Iris pigment epithelial cell (primary cell): ENCODE results near the gene NIPBL.
"Not testable (repeated sequence)": the region's sequence is repeated elsewhere in the genome, so short reads cannot be mapped to it uniquely, and the experiment has no call there.

Experiments used
- DNase-seq: peaks from one replicate; pipeline ENCODE4 v3.0.0-alpha.2; 2011; ENCODE audit warnings: low read depth

NIPBL gene

DNA sequence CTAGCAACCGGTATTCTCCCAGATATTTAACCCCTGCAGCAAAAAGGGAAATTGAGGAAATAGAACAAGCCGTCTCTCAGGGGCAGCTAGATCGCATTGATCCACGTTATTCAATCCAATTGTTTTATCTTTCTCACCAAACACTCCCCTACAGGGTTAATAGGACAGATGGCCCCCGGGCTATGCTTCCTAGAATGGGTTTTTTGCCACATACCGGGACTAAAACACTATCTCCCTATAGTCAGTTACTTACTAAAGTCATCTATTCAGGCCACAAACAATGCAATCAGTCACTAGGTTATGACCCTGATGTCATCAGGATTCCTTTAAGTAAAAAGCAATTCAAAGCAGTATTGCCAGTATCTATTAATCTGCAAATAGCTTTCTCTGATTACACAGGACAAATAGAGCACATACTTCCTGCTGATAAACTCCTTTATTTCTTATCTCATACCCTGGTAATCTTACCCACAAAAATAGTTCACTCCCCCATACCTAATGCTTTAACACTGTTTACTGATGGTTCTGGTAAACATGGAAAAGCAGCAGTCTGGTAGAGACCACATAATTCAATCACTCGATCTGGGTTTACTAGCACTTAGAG is 213.7 kb downstream of the NIPBL start:
- DNase-seq: no peak

DNA sequence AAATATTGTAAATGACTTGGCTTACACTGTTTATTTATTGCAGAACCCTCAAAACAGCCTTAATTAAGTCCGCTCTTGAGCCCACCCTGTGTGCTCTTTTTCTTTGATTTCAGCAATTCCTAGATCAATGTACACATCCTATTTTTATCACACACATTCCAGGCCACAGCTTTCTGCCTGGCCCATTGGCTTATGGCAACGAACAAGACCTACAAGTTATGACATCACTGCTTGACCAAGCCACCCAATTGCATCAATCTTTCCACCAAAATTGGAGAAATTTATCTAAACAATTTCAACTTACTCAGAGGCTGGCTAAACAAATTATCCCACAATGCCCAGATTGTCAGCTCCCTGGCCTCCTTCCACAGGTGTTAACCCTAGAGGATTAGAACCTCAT is 214.2 kb downstream of the NIPBL start:
- peak; percentile 42 for DNase-seq

DNA sequence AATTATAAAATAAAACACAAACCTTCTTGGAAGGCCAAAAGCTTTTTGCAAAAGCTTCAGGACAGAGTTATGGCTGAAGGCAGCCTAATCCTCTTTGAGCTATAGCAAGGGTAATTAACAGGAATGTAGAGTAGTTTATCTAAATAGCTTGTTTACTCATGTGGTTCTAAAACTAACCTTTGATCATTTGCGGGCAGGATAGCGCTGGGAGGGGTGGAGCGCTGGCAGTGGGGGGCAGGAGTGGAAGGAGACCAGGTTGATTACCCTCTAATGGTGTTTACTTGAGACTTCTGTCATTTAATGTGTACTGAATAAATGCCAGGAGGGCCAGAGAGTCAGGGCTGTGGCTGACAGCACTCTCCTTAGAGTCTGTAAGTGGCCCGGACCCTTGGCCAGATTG is 217.2 kb downstream of the NIPBL start:
- DNase-seq: not testable (repeated sequence)

DNA sequence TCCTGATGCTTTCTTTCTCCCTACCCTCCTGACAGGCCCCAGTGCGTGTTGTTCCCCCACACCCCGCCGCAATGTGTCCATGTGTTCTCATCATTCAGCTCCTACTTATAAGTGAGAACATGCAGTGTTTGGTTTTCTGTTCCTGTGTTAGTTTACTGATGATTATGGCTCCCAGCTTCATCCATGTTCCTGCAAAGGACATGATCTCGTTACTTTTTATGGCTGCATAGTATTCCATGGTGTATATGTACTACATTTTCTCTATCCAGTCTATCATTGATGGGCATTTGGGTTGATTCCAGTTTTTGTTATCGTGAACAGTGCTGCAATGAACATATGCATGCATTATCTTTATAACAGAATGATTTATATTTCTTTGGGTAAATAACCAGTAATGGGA is 222.7 kb downstream of the NIPBL start:
- not testable (repeated sequence) for DNase-seq

DNA sequence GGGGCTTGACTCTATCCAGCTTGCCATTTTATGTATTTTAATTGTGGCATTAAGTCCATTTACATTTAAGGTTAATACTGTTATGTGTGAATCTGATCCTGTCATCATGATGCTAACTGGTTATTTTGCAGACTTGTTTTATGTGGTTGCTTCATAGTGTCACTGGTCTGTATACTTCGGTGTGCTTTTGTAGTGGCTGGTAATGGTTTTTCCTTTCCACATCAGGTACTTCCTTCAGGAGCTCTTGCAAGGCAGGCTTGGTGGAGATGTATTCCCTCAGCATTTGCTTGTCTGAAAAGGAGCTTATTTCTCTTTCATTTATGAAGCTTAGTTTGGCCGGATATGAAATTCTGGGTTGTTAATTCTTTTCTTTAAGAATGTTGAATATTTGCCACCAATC is 226.7 kb downstream of the NIPBL start:
- no peak for DNase-seq

DNA sequence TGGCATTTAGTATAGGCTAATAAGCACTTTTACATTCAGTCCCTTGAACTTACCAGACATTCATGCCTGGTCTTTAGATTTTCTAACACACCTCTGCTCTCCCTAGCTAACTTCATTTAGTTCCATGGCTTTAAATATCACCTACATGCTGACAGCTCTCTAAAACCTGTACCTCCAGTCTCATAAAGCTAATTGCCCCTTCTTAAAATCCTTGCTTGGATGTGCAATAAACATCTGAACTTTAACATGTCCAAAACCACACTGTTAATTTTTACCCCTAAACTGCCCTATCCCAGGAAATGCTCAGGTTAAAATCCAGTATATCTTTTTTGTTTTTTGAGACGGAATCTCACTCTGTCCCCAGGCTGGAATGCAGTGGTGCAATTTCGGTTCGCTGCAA is 232.8 kb downstream of the NIPBL start:
- no peak for DNase-seq

DNA sequence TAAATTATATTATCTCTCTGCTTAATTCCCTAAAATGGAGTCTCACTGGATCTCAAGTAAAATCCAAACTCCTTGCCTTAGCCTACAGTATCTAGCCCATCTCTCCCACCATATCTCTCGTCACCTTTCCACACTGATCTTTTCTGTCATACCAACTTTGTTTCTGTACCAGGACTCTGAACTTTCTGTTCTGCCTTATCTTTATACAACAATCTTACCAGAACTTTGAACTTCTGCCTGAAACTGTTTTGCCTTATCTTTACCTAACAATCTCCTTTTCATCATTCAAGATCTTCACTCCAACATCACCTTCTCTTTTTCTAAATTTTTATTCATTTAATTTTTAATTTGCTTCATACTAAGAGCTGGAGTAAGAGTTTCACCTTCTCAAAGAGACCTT is 233.6 kb downstream of the NIPBL start:
- no peak for DNase-seq

DNA sequence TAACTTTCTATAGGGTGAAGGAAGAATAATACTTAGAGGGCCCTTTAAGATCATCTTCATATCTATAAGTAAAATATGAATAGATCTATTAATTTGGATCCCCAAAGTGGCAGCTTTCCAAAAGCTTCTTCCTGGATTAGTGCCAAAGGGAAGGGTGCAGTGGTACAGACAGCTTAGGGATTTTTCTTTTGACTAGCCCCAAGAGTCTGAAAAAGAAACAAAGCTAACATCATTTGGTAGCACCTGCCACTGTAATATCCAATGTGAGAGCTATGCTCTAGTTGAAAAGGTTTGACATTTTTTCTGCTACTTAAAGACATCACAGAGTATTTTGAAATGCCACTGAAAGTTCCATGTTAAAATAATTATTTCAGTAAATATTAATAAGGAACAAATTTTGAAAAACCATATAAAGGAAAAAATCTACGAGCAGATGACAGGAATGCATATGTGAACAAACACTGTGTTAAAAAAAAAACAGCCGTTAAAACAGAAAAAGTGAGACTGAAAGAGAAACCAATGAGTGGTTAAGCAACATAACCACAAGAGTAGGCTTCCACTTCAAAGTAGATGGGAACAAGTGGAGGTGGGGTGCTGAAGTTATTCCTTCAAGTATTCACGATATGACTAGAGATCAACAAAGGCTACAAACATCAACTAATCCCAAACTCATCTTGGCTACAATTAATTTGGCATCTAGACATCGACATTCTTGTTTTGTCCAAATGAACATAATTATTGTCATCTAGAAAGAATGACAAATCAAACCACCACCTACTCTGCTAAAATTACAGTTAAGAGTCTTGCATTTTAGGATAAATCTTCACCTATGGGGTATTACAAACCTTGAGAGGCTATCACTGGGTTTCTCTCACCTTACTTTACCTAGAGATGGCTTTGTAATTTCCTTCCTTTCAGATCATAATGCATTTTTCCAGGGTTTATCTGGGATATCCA is 235.1 kb downstream of the NIPBL start:
- peak; percentile 76 for DNase-seq

DNA sequence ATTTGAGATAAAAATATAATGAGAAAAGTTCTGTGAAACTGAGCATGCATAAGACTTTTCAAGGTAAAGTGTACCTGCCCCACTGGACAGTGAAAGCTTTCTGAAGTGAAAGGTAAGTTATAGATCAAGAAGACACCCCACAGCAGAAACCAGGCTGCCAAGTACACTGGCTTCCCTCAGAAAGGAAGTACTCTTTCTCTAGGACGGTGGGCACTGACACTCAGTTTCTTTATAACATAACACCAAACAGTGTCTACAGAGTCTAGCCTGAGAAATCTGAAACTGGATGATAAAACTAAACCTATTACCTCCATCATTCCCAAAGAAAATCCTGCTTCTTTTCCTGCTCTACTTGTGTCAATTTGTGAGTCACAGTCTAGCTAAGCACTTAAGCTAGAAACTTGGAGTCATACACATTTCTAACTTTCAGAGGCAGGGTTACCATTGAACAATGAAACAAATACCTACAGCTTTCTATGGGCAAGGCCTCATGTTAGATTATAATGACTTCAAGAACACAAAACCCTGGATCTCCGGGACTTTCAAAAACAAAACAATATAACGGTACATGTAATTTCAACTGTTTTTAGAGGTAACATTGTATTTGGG is 235.9 kb downstream of the NIPBL start:
- peak; percentile 38 for DNase-seq
